Measurements from ENCODE around the gene SVIL.
A peak's percentile ranks its signal among the peaks of the same experiment; 100 is the strongest.

SVIL gene

DNA sequence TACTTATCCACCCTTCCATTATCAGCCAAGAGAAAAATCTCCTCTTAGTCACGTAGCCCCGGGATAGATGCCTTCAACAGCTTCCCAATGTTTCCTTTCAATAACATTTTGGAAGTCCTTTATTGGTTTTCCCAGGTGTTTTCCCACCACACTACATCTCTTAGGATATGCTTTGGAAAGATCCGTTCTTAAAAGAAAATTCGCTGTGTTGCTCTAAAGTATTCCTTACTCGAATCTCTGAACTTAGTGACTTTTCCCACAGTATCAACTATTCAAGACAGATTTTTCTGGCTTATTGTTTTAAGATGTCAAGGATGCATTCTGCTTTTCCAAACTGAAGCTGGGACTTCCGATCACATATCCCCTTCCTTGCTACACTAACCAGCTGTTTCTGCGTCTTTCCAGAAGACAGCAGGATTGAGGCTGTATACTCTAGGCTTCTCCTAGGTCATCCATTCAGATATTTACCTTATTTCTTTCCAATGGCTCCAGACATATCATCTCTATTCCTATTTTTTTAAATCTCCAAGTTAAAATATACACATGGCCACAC, 36.5 kb upstream of the SVIL start:
- no peak for DNase-seq (ENCODE audit: low read depth)
- TF ChIP-seq, protein P1, sequence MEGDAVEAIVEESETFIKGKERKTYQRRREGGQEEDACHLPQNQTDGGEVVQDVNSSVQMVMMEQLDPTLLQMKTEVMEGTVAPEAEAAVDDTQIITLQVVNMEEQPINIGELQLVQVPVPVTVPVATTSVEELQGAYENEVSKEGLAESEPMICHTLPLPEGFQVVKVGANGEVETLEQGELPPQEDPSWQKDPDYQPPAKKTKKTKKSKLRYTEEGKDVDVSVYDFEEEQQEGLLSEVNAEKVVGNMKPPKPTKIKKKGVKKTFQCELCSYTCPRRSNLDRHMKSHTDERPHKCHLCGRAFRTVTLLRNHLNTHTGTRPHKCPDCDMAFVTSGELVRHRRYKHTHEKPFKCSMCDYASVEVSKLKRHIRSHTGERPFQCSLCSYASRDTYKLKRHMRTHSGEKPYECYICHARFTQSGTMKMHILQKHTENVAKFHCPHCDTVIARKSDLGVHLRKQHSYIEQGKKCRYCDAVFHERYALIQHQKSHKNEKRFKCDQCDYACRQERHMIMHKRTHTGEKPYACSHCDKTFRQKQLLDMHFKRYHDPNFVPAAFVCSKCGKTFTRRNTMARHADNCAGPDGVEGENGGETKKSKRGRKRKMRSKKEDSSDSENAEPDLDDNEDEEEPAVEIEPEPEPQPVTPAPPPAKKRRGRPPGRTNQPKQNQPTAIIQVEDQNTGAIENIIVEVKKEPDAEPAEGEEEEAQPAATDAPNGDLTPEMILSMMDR (IDR thresholded peaks at IDR 0.05; ENCODE audit: low read length, missing control alignments): no peak
- H3K4me3 ChIP-seq (replicated peaks; ENCODE audit: low read depth, low read length): no peak overlapping the region

DNA sequence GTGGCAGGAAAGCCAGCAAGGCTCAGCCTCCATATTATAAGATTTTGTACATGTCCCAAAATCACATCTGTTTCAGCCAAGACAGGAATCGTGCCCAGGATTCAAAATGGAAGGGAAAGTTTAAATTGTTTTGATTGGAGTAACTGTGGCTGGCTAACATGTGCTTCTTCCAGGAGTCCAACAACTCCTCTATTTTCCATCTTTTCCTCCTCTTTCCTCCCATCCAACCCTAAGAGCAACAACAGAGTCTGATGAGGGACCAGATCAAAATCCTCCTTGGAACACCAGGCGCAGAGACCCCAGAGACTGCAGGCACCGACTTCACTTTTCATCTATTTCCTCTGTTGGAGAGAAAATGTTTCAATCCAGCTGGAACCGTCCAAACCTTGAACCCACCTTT, 36.0 kb upstream of the SVIL start:
- H3K4me3 ChIP-seq (replicated peaks; ENCODE audit: low read depth, low read length): no peak overlapping the region
- no peak for DNase-seq (ENCODE audit: low read depth)
- TF ChIP-seq, protein P1 (IDR thresholded peaks at IDR 0.05; ENCODE audit: low read length, missing control alignments): no peak

DNA sequence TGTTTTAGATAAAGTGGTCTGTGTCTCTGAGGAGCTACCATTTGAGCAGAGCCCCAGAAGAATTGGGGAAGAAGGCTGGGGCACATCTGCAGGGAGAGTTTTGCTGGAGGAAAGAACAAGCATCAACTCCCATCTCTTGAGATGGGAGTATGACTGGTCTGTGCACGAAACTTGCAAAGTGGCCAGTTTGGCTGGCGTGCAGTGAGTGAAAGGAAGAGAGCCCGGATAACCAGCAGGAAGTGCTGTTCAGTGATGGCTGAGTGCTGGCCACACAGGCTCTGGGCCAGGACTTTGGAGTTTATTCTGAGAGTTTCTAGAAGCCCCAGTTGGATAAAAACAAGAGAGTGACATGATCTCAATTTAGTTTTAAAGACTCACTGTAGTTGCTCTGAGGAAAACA, 34.4 kb upstream of the SVIL start:
- peak; percentile 74 for DNase-seq (ENCODE audit: low read depth)
- TF ChIP-seq, protein P1 (IDR thresholded peaks at IDR 0.05; ENCODE audit: low read length, missing control alignments): peak; percentile 32
- no peak overlapping the region for H3K4me3 ChIP-seq (replicated peaks; ENCODE audit: low read depth, low read length)

DNA sequence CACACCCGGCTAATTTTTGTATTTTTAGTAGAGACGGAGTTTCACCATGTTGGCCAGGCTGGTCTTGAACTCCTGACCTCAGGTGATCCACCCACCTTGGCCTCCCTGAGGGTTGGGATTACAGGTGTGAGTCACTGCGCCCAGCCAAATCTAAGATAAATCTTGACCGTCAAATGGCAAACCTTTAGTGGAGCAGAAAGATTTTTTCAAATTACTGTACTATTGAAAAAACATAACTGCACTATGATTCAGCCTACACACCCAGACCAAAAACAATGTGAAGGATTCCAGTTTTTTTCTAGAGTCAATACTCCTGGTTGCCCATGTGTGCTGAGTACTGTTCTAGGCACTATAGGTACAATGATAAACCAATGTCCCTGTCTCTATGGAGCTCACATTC, 33.9 kb upstream of the SVIL start:
- DNase-seq (ENCODE audit: low read depth): peak; percentile 38
- no peak overlapping the region for H3K4me3 ChIP-seq (replicated peaks; ENCODE audit: low read depth, low read length)
- TF ChIP-seq, protein P1 (IDR thresholded peaks at IDR 0.05; ENCODE audit: low read length, missing control alignments): no peak

DNA sequence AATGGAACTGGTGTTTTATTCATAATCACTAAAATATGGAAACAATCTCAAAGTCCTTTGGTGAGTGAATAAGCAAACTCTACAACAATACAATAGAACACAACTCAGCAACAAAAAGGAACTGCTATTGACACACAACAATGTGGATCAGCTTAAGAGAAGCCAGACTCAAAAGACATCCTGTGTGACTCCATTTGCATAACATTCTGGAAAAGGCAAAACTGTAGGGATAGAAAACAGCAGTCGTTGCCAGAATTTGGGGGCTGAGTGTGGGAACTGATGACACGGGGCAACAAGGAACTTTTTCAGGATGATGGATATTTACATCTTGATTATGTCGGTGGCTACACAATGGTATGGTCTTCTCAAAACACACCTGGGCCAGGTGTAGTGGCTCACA, 32.4 kb upstream of the SVIL start:
- no peak overlapping the region for H3K4me3 ChIP-seq (replicated peaks; ENCODE audit: low read depth, low read length)
- DNase-seq (ENCODE audit: low read depth): no peak
- TF ChIP-seq, protein P1 (IDR thresholded peaks at IDR 0.05; ENCODE audit: low read length, missing control alignments): no peak

DNA sequence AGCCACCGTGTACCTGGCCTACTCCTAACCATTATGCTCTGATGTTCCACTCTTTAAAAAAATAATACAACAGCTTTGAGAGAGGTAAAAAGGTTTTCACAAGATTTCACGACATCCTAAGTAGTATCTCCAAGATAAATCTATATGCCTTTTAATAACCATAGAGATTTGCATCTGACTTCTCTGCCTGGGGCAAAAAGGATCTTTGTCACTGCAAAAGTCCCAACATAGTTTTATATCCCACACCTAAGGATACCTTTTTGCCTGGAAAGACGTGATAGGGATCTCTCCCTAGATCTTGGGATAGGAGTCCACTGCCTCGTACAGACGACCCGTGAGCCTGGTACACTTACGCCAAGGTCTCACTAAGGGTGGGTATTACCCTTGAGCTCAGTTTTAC, 31.4 kb upstream of the SVIL start:
- TF ChIP-seq, protein P1 (IDR thresholded peaks at IDR 0.05; ENCODE audit: low read length, missing control alignments): no peak
- no peak for DNase-seq (ENCODE audit: low read depth)
- H3K4me3 ChIP-seq (replicated peaks; ENCODE audit: low read depth, low read length): no peak overlapping the region

DNA sequence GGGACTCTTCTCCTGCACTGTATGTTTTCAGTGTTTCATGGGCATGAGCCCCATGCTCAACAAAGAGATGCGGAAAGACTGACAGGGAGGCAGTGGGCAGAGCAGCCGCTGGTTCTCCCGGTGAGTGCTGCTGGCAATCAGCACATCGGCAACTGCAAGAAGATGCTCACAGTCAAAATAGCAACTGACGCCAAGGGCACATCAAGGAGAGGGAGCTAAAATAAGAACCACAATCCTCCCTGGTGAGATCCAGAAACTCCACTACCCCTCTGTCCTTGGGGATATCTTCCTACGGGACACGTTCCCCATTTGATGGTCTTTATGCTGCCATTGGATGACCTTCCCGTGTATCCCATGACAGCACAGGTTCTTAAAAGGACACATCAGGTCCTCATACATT, 28.9 kb upstream of the SVIL start:
- no peak overlapping the region for H3K4me3 ChIP-seq (replicated peaks; ENCODE audit: low read depth, low read length)
- TF ChIP-seq, protein P1 (IDR thresholded peaks at IDR 0.05; ENCODE audit: low read length, missing control alignments): no peak
- no peak for DNase-seq (ENCODE audit: low read depth)

Measured in fibroblast of pulmonary artery (primary cell).